ENCODE results near the gene ZBTB17.
"Not testable (repeated sequence)": the region's sequence is repeated elsewhere in the genome, so short reads cannot be mapped to it uniquely, and the experiment has no call there.

The ZBTB17 gene

DNA sequence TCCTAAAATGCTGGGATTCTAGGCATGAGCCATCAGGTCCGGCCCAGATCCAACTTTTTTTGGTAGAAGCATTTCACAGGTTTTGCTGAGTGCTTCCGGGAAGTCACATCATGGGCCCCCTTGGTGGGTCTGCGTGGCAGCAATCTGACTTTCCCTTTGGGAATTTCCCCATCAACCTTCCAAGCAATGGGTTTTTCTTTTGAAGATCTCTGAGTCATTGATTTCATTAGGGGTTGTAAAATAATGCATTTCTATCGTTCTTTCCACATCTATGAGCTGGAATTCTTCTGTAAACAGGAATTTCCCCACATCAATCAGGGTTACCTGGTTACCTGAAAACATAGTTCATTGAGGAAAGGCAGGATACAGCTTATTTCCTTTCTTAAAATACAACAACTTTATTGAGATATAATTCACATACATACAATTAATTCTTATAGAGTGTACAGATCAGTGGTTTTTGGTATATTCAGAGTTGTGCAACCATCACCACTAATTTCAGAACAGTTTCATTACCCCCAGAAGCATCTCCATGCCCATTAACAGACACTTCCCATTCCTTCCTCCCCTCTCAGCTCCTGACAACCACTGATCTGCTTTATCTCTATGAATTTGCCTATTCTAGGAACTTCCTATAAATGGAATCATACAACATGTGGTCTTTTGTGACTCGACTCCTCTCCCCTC is 9.9 kb upstream of the ZBTB17 start:
- no peak for DNase-seq

DNA sequence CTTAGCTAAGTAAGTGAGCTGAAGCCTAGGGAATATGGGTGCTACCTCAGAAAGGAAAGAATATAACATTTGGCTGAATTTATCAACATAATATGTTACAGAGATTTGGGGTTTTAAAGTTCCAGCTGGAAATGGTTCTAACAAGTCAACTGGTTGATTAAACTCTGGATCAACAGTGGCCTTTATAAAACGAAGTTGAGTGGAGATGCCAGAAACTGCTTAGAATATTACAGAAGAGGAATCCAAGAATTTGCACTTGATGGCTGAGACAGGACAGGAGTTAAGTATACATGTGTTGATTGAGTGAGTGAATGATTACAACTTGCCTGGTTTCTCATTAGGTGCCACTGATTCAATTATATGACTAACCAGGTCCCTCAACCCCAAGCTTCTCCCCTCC is 7.4 kb upstream of the ZBTB17 start:
- no peak for DNase-seq

DNA sequence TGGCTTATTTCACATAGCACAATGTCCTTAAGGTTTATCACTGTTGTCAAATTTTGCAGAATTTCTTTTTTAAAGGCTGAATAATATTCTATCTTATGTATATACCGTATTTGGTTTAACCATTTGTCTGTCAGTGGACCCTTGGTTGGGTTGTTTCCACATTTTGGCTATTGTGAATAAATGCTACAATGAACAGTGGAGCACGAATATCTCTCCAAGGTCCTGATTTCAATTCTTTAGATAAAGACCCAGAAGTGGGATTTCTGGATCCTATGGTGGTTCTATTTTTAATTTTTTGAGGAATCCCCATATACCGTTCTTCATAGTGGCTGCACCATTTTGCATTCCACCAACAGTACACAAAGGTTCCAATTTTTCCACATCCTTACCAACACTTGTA is 5.8 kb upstream of the ZBTB17 start:
- no peak for DNase-seq

- DNase-seq = not testable (repeated sequence)
Measured at GRCh38 chr1:15977947-15978346, 2.0 kb upstream of the ZBTB17 start.

DNA sequence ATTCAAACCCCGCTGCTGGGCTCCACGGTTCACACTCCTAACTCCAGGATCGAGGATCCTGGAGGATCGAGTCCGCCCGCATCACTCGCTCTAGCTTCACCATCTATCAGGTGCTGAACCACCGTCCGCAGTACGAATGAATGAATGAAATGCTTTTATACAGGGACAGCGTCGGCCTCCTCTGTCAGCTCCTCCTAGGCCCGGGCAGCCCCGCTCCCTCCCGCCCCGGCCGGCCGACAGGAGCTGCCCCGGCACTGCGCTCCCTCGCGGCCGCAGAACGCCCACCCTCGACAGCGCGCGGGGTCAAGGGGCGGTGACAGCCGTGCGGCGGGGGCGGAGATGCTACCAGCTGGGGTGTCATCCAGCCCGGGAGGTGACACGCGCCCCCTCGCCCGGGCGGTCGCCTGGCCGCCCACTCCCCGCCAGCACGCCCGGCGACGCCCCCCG is 520 bp downstream of the ZBTB17 start:
- peak; percentile 81 for DNase-seq

GRCh38 chr1:15974855-15975254 is 1.0 kb downstream of the ZBTB17 start:
- DNase-seq = peak; percentile 56

- DNase-seq = no peak
Measured at GRCh38 chr1:15973772-15974171, 2.1 kb downstream of the ZBTB17 start.

DNA sequence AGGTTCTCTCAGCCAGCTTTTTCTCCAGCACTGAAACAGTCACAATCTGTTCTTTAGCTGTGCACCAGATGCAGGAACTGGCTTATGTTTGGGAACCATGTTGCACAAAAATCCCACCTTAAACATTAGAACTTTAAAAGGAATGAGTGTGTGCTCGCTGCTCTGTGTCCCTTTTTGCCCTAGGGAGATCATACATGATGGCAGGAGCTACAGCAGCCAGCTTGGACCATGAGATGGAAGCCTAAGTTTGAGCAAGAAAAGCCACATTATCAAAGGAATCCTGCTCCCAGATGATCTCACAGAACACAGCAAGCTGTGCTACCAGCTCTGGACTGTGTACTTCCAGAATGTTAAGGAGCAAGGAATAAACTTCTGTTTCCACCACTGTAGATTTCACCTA is 3.5 kb downstream of the ZBTB17 start:
- no peak for DNase-seq

DNA sequence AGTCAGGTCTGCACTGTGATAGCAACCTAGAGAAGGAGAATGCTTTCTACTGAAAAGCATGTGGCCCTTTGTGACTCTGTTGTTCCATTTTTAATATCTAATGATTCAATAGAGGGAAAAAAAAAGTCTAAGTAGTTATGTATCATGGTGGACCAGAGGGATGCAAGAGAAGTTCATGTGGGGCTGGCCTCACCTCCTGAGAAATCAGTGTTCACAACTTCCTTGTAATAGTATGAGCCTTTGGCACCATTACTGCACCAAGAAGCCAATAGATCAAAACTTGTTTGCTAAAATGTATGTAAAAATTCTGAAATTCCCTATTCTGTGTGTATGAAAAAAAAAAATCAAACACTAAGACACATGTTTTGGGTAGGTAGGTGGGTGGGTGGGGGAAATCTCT is 5.0 kb downstream of the ZBTB17 start:
- DNase-seq = no peak

- DNase-seq = no peak
Measured at GRCh38 chr1:15969321-15969880, 6.5 kb downstream of the ZBTB17 start.

GRCh38 chr1:15968172-15968571 is 7.7 kb downstream of the ZBTB17 start:
- no peak for DNase-seq

DNA sequence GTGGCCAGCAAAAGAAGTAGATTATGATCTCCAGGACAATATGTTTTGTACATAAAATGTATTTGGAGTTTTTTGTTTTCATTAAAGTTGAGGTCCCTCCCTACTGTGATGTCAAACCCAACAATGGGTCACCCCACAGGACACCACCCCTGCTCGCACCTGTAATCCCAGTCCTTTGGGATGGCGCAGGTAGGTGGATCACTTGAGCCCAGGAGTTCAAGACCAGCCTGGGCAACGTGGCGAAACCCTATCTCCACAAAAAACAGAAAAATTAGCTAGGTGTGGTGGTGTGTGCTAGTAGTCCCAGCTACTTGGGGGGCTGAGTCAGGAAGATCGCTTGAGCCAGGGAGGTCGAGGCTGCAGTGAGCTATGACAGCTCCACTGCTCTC is 9.0 kb downstream of the ZBTB17 start:
- no peak for DNase-seq

- peak; percentile 94 for DNase-seq
Measured at GRCh38 chr1:15966081-15966955, 9.6 kb downstream of the ZBTB17 start.

DNA sequence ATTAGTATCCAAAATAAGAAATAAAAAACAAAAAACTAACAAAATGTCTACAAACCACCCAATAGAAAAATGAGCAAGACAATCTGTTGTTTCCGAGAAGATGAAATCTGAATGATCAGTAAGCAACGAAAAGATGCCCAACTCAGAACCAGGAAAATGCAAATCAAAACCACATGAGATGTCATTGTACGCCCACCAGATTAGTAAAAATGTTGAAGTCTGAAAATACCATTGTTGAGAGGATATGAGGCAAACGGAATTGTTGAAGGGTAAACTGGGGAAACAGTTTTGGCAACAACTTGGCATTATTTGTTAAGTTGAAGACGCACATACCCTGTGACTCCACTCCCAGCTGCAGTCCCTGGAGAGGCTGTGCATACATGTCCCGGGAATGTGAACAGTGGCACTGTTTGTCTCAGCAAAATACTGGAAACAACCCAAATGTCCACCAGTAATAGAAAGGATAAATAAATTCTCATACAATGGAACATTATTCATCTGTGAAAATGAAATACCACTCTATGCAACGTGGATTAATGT is 10.6 kb downstream of the ZBTB17 start:
- DNase-seq = peak; percentile 82

- DNase-seq = peak; percentile 41
Measured at GRCh38 chr1:15963968-15964648, 11.8 kb downstream of the ZBTB17 start.

DNA sequence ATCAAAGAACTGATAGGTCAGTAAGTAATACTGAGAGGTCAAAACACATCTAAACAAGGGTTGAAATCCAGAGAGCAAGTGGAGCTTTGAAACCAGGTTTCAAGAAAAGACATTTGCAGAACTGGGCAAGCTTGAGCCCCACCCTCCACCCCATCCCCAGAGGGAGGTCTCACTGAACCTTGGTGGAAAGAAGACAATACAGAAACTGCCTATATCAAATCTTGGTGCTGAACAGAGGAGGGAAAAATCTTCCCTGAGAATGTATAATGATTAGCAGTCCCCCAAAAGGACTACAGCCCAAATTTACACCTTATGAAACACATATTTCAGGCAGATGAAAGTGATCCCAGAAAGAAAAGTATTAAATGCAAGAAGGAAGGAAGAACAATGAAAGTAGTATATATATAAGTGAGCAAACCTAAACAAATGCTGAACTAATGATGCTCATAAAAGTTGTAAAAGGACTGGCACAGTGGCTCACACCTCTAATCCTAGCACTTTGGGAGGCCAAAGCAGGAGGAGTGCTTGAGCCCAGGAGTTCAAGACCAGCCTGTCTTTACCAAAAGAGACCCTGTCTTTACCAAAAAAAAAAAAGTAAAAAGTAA is 12.4 kb downstream of the ZBTB17 start:
- no peak for DNase-seq

- no peak for DNase-seq
Measured at GRCh38 chr1:15962671-15963362, 13.1 kb downstream of the ZBTB17 start.

DNA sequence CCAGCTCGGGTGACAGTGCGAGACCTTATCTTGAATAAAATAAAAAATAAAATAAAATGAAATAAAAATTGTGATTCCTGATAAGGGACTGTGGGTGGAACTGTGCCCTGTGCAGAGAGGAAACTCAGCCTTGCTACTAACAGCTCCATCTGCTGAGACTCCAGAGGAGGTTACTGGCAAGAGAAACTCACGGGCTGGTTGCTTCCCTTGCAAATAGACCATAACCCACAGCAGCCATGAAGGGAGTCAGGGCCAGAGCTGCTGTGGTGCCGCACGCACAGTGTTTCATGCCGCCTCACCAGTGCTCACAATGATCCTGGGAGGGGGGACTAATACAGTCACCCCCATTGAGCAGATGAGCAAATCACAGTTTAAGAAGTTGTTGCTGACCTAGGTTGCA is 13.7 kb downstream of the ZBTB17 start:
- no peak for DNase-seq

DNA sequence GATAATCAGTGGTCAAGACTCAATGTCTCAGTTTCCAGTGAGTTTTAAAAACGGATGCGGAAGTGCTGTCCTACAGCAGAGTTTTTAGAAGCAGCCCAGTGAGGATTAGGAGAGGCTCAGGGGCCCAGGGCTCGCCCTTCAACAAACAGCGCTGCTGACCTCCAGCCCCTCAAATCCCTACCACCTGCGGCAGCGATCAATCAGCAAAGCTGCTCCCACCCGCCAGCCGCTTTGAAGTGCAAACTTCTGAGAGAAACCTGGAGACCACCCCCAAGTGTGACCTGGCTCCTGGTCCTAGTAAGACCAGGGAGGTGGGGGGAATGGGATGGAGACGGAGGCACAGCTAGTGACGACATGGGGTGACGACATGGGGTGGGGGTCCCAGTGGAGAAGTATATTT is 14.4 kb downstream of the ZBTB17 start:
- no peak for DNase-seq

- DNase-seq = no peak
Measured at GRCh38 chr1:15960808-15961207, 15.1 kb downstream of the ZBTB17 start.

GRCh38 chr1:15959827-15960446 is 16.0 kb downstream of the ZBTB17 start:
- peak; percentile 39 for DNase-seq

GRCh38 chr1:15959424-15959823 is 16.5 kb downstream of the ZBTB17 start:
- DNase-seq = no peak
